Measurements from ENCODE around the gene AGAP1.

DNA sequence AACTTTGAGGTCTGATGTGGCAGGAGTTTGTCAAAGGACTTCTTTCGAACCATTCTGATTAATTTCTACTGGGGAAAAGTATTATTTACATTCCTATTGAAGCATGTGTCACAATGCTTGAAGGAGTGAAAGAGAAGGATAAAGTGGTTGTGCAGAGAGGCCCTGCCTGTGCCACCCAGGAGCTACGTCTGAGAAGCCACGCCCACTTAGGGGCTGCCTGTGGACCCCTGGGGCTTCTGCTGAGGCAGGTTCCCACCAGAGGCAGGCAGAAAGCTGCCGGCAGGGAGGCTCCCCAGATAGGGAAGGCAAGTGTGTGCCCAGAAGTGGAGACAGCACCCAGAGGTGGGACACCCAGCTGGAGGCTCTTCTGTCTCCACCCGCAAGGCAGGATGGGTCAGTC is 627.0 kb downstream of the AGAP1 start:
- TF ChIP-seq, protein P1, sequence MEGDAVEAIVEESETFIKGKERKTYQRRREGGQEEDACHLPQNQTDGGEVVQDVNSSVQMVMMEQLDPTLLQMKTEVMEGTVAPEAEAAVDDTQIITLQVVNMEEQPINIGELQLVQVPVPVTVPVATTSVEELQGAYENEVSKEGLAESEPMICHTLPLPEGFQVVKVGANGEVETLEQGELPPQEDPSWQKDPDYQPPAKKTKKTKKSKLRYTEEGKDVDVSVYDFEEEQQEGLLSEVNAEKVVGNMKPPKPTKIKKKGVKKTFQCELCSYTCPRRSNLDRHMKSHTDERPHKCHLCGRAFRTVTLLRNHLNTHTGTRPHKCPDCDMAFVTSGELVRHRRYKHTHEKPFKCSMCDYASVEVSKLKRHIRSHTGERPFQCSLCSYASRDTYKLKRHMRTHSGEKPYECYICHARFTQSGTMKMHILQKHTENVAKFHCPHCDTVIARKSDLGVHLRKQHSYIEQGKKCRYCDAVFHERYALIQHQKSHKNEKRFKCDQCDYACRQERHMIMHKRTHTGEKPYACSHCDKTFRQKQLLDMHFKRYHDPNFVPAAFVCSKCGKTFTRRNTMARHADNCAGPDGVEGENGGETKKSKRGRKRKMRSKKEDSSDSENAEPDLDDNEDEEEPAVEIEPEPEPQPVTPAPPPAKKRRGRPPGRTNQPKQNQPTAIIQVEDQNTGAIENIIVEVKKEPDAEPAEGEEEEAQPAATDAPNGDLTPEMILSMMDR (IDR thresholded peaks at IDR 0.05) = no peak
- TF ChIP-seq POLR2AphosphoS5 (IDR thresholded peaks at IDR 0.05) = no peak
- no peak for TF ChIP-seq POLR2A (IDR thresholded peaks at IDR 0.05)
